HepG2 (cell line): ENCODE measurements around the gene KCNQ1OT1. TPM values are rescaled to one million over a fixed set of nuclear protein-coding genes. Genes with fewer than 3 reads are reported as not detected.
A peak's percentile ranks its signal among the peaks of the same experiment; 100 is the strongest.

Source experiments
- ATAC-seq: fragments of 200-7000 bp; cut with Tn5 transposase; 3 replicates; pipeline ENCODE4 v1.9.1; 2020; ENCODE audit warnings: mild to moderate bottlenecking, moderate library complexity
- BruUV-seq: library from RNA; stranded (reverse); fragments of 400-500 nt; replicated peaks from 2 replicates; lab custom pipeline; 2021; lab: Mats Ljungman, UMichigan
- CTCF ChIA-PET: fragments of 300-600 bp; formaldehyde crosslinking; extraction: SDS; loops from one replicate; lab custom pipeline; 2021; ENCODE audit warnings: low total read pairs, inconsistent platforms, low intra/inter-chr PET ratio; lab: Yijun Ruan, JAX
- POLR2A ChIA-PET: fragments of 350-600 bp; sonication (Branson Sonifier 250); formaldehyde crosslinking; loops from one replicate; lab custom pipeline; 2020; ENCODE audit warnings: antibody characterized with exemption, inconsistent platforms; lab: Yijun Ruan, JAX
- DNase-seq: peaks from one replicate; pipeline ENCODE4 v3.0.0-alpha.2; 2015; ENCODE audit warnings: low spot score
- FAIRE-seq: peaks from 3 replicates; lab custom pipeline; 2011; peaks lifted over from hg19 to GRCh38; lab: Jason Lieb, UNC
- H2AFZ ChIP-seq: one replicate; pipeline ENCODE4 v1.6.1; 2011; ENCODE audit warnings: low read length, inconsistent platforms
- H3K27ac ChIP-seq: fragments of 300-600 bp; 3 replicates; pipeline ENCODE4 v1.8.0; 2011; ENCODE audit warnings: mixed run types, mild to moderate bottlenecking, mixed read lengths, low read length, inconsistent platforms; ENCODE audit not compliant: insufficient read depth; ENCODE audit errors: extremely low read length
- H3K27me3 ChIP-seq, 2 experiments: fragments of 200-600 bp in 1 of 2; 2 replicates in 1 of 2; 3 replicates in 1 of 2; pipeline versions ENCODE4 v1.6.0 to v1.8.0; 2011; ENCODE audit warnings: low read length in 2 of 2, mild to moderate bottlenecking in 2 of 2, moderate library complexity in 2 of 2, inconsistent platforms in 1 of 2; ENCODE audit not compliant: insufficient read depth in 2 of 2, control insufficient read depth in 1 of 2
- H3K36me3 ChIP-seq, 2 experiments: fragments of 200-600 bp in 1 of 2; replicated peaks in 1 of 2; 2 replicates in 1 of 2; 3 replicates in 1 of 2; pipeline versions ENCODE4 v1.5.1 to v1.8.0; 2011; ENCODE audit warnings: low read length in 2 of 2, inconsistent platforms in 1 of 2; ENCODE audit not compliant: insufficient read depth in 2 of 2, control insufficient read depth in 1 of 2
- H3K4me1 ChIP-seq: 2 replicates; pipeline ENCODE4 v1.5.1; 2012; ENCODE audit warnings: low read length, inconsistent platforms; ENCODE audit not compliant: insufficient read depth
- H3K4me2 ChIP-seq: 2 replicates; pipeline ENCODE4 v1.6.0; 2011; ENCODE audit warnings: low read depth, low read length, inconsistent platforms
- H3K4me3 ChIP-seq, 3 experiments: fragments of 200-600 bp in 1 of 3; sonication (generic), shearing (Covaris generic) in 1 of 3; replicated peaks in 1 of 3; 2 replicates each; pipeline ENCODE4 v1.5.1; 2011 to 2016; ENCODE audit warnings: low read length in 3 of 3, inconsistent platforms in 2 of 3, low read depth in 2 of 3, mild to moderate bottlenecking in 2 of 3, control low read depth in 1 of 3, mixed read lengths in 1 of 3; ENCODE audit not compliant: insufficient read depth in 1 of 3
- H3K79me2 ChIP-seq: one replicate; pipeline ENCODE4 v1.6.1; 2011; ENCODE audit warnings: low read length, inconsistent platforms; ENCODE audit not compliant: insufficient read depth
- H3K9ac ChIP-seq: 2 replicates; pipeline ENCODE4 v1.6.0; 2011; ENCODE audit warnings: mild to moderate bottlenecking, low read depth, low read length, inconsistent platforms; ENCODE audit not compliant: insufficient read depth
- H3K9me3 ChIP-seq: 2 replicates; pipeline ENCODE4 v1.5.1; 2012; ENCODE audit warnings: mild to moderate bottlenecking, low read length
- H4K20me1 ChIP-seq: 2 replicates; pipeline ENCODE4 v1.6.0; 2011; ENCODE audit warnings: inconsistent platforms, mild to moderate bottlenecking, low read length, moderate library complexity; ENCODE audit not compliant: insufficient read depth
- ATF7 ChIP-seq, 2 experiments: fragments of 450-650 bp in 1 of 2; sonication (generic) in 1 of 2; formaldehyde crosslinking in 1 of 2; IDR thresholded peaks; 2 replicates each; pipeline versions ENCODE4 v1.4.0 to v1.6.1; 2016 to 2020; ENCODE audit warnings: antibody characterized with exemption in 1 of 2, mild to moderate bottlenecking in 1 of 2, missing genetic modification reagents in 1 of 2
- MTA1 ChIP-seq: sonication (generic); formaldehyde crosslinking; IDR thresholded peaks from 2 replicates; pipeline ENCODE4 v1.4.0; 2020; ENCODE audit warnings: missing genetic modification reagents, mild to moderate bottlenecking, borderline replicate concordance
- ZFX ChIP-seq: sonication (generic); formaldehyde crosslinking; IDR thresholded peaks from 2 replicates; pipeline ENCODE4 v1.4.0; 2020; ENCODE audit warnings: mild to moderate bottlenecking, low read depth, missing genetic modification reagents, moderate library complexity
- ZNF660 ChIP-seq: sonication (generic); formaldehyde crosslinking; IDR thresholded peaks from 2 replicates; pipeline ENCODE4 v1.5.1; 2020; ENCODE audit warnings: mild to moderate bottlenecking, low read depth, missing genetic modification reagents, borderline replicate concordance
- ZNF761 ChIP-seq: sonication (generic); formaldehyde crosslinking; conservative IDR thresholded peaks from 2 replicates; pipeline ENCODE4 v1.4.0; 2020; ENCODE audit warnings: mild to moderate bottlenecking, missing genetic modification reagents
- WGBS: methylation state at CpG from one replicate; pipeline ENCODE4 v1.1.6; 2017; ENCODE audit warnings: low lambda C conversion rate; 5-methylcytosine and 5-hydroxymethylcytosine counted together
- in situ Hi-C: cut with HindIII; loops from 2 replicates; pipeline ENCODE4 v1.10.0; 2017; ENCODE audit warnings: low pct_unique_long_range_greater_than_20kb; ENCODE audit not compliant: extremely low pct_ligation_motif_present
- intact Hi-C: fragments of 100-400 bp; cut with micrococcal nuclease; formaldehyde crosslinking; loops from one replicate; pipeline ENCODE4 v1.10.0; 2022; ENCODE audit not compliant: unreplicated experiment
- polyA plus RNA-seq, 8 experiments: library from polyadenylated mRNA; depleted of rRNA in 3 of 8; stranded (reverse) in 7 of 8; unstranded in 1 of 8; fragments of >200 nt; fragmentation: Illumina TruSeq in 4 of 8; extraction: Trizol in 4 of 8; gene quantifications; 2 replicates each; pipeline versions ENCODE4 v1.2.1 to v1.2.3, GENCODE V29; 2011 to 2016; ENCODE audit warnings: low read depth in 4 of 8, missing spikeins in 1 of 8, mixed read lengths in 1 of 8; ENCODE audit not compliant: insufficient read depth in 1 of 8
- total RNA-seq, 5 experiments: library from RNA; depleted of rRNA; stranded (reverse); fragments of >200 nt; fragmentation: Illumina TruSeq; extraction: Trizol; gene quantifications; 2 replicates each; pipeline ENCODE4 v1.2.3, GENCODE V29; 2016; ENCODE audit warnings: low read depth in 1 of 5
- TF ChIP-seq, protein P1 (sequence below): sonication (generic); formaldehyde crosslinking; IDR thresholded peaks from 2 replicates; pipeline ENCODE4 v1.5.0; 2020; ENCODE audit warnings: missing genetic modification reagents
- TF ChIP-seq, protein P2 (sequence below), 2 experiments: sonication (generic) in 1 of 2; formaldehyde crosslinking in 1 of 2; IDR thresholded peaks; 2 replicates each; pipeline versions ENCODE4 v1.4.0 to v1.6.1; 2018 to 2020; ENCODE audit warnings: missing genetic modification reagents in 2 of 2, borderline replicate concordance in 1 of 2, low read depth in 1 of 2, mild to moderate bottlenecking in 1 of 2, missing biosample characterization in 1 of 2
- TF ChIP-seq, protein P3 (sequence below): sonication (generic); formaldehyde crosslinking; IDR thresholded peaks from 2 replicates; pipeline ENCODE4 v1.4.0; 2020; ENCODE audit warnings: missing genetic modification reagents, low read depth, mild to moderate bottlenecking, borderline replicate concordance

The KCNQ1OT1 gene
- total and polyA plus RNA-seq, 2 of the 13 experiments (the other 11 are each of a cell fraction or from before 2014, with no cell fraction given): 1.3 to 18.9 TPM

DNA sequence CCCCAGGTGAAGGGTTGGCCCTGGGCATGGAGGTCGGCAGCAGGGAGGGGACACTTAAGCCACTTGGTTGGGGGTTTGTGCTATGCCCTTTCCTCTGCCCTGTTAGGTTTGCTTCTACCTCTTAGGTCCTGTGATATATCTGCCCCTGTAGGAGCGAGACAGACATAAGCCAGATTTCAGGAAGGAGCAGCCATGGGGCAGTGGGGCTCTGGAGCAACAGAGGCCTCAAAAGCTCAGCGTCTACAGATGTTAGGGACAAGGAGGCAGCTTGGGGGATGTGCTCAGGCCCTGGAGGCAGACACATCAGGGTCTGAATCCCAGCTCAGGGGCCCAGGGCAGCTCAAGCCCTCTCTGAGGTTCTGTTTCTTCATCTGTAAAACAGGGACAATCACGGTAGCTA is 27.2 kb upstream of the KCNQ1OT1 start:
- FAIRE-seq: no peak
- no peak overlapping the region for H3K4me2 ChIP-seq
- peak overlapping the region; percentile 99 for H3K27ac ChIP-seq
- DNase-seq: no peak
- TF ChIP-seq, protein P1, sequence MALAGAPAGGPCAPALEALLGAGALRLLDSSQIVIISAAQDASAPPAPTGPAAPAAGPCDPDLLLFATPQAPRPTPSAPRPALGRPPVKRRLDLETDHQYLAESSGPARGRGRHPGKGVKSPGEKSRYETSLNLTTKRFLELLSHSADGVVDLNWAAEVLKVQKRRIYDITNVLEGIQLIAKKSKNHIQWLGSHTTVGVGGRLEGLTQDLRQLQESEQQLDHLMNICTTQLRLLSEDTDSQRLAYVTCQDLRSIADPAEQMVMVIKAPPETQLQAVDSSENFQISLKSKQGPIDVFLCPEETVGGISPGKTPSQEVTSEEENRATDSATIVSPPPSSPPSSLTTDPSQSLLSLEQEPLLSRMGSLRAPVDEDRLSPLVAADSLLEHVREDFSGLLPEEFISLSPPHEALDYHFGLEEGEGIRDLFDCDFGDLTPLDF (CRISPR knock-in tag): no peak
- TF ChIP-seq, protein P2, sequence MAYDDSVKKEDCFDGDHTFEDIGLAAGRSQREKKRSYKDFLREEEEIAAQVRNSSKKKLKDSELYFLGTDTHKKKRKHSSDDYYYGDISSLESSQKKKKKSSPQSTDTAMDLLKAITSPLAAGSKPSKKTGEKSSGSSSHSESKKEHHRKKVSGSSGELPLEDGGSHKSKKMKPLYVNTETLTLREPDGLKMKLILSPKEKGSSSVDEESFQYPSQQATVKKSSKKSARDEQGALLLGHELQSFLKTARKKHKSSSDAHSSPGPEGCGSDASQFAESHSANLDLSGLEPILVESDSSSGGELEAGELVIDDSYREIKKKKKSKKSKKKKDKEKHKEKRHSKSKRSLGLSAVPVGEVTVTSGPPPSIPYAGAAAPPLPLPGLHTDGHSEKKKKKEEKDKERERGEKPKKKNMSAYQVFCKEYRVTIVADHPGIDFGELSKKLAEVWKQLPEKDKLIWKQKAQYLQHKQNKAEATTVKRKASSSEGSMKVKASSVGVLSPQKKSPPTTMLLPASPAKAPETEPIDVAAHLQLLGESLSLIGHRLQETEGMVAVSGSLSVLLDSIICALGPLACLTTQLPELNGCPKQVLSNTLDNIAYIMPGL (CRISPR knock-in tag; IDR thresholded peaks at IDR 0.05; ENCODE audit: borderline replicate concordance in 1 of 2, low read depth in 1 of 2): 0 out of 4 replicates have a peak, but pooled peaks of 1 of the 2 experiments have one; percentile 26
- TF ChIP-seq ZNF660 (CRISPR knock-in tag) (no peak), ZNF761 (CRISPR knock-in tag) (0 out of 2 replicates have a peak, but pooled peaks have one; percentile 54), ATF7 (IDR thresholded peaks at IDR 0.05) (no peak), ATF7 (CRISPR knock-in tag; IDR thresholded peaks at IDR 0.05) (0 out of 2 replicates have a peak, but pooled peaks have one; percentile 27), ZFX (CRISPR knock-in tag) (0 out of 2 replicates have a peak, but pooled peaks have one; percentile 8), MTA1 (CRISPR knock-in tag) (0 out of 2 replicates have a peak, but pooled peaks have one; percentile 35)
- TF ChIP-seq, protein P3, sequence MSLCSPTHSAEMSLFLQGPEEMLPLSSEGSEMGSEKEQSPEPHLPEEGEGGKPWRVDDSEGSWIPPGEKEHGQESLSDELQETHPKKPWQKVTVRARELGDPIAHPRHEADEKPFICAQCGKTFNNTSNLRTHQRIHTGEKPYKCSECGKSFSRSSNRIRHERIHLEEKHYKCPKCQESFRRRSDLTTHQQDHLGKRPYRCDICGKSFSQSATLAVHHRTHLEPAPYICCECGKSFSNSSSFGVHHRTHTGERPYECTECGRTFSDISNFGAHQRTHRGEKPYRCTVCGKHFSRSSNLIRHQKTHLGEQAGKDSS: no peak
- TF ChIP-seq, all 625 proteins: peak for 5
- no peak overlapping the region for H3K4me3 ChIP-seq
- 89% methylated on average over 4 of the region's 4 CpGs for WGBS
- no peaks in the 10 kb centered on the region for H4K20me1 ChIP-seq
- peaks cover 0 to 4% of the 10 kb centered on the region in 2 experiments; a peak in 3 of 5 replicates for H3K27me3 ChIP-seq
- CTCF ChIA-PET: no interaction called here
- H3K79me2 ChIP-seq: peaks cover 49% of the 10 kb centered on the region
- POLR2A ChIA-PET: interaction anchor here (0.9 to 10.7 kb wide), 7 partner anchors 8 to 176 kb away, joined by 5 to 201 read pairs (median 46); partner anchors contain the start of gene KCNQ1OT1
- no peak overlapping the region for H2AFZ ChIP-seq
- no peaks in the 10 kb centered on the region for H3K36me3 ChIP-seq
- H3K9ac ChIP-seq: no peak overlapping the region; the same call in 1 of the 2 replicates
- peaks cover 82% of the 10 kb centered on the region for H3K4me1 ChIP-seq
- H3K9me3 ChIP-seq: no peaks in the 10 kb centered on the region
- ATAC-seq: no peak
- in situ Hi-C loops (loop anchor here (25.0 kb wide), 1 partner anchor 515 kb away; no protein-coding TSS in a partner anchor), intact Hi-C loops (no loop called here)
- no TSS peak for BruUV-seq
